ENCODE results near the gene NUDT4.
A peak's percentile ranks its signal among the peaks of the same experiment; 100 is the strongest.
"Not testable (repeated sequence)": the region's sequence is repeated elsewhere in the genome, so short reads cannot be mapped to it uniquely, and the experiment has no call there.

The NUDT4 gene

GRCh38 chr12:93402333-93403311 lies 24.9 kb downstream of the NUDT4 start:
- DNase-seq = no peak

- DNase-seq = no peak
Observed at GRCh38 chr12:93403988-93404803, 26.5 kb downstream of the NUDT4 start.

- DNase-seq = peak in 1 of 6 experiments; percentile 5
Observed at GRCh38 chr12:93404961-93405849, 27.5 kb downstream of the NUDT4 start.

- peak in 1 of 6 experiments; percentile 5 for DNase-seq
Observed at GRCh38 chr12:93407054-93407962, 29.6 kb downstream of the NUDT4 start.

- no peak for DNase-seq
Observed at GRCh38 chr12:93407963-93408283, 30.2 kb downstream of the NUDT4 start.

- DNase-seq = no peak
Observed at GRCh38 chr12:93408813-93409212, 31.1 kb downstream of the NUDT4 start.

GRCh38 chr12:93409343-93410187 lies 31.8 kb downstream of the NUDT4 start:
- DNase-seq = not testable (repeated sequence)

GRCh38 chr12:93411060-93411459 lies 33.3 kb downstream of the NUDT4 start:
- DNase-seq = not testable (repeated sequence)

GRCh38 chr12:93412396-93412795 lies 34.7 kb downstream of the NUDT4 start:
- not testable (repeated sequence) for DNase-seq

GRCh38 chr12:93413064-93413463 lies 35.3 kb downstream of the NUDT4 start:
- DNase-seq = no peak

GRCh38 chr12:93415723-93416464 lies 38.2 kb downstream of the NUDT4 start:
- no peak for DNase-seq

GRCh38 chr12:93417967-93418480 lies 40.3 kb downstream of the NUDT4 start:
- no peak for DNase-seq

- peak in 3 of 6 experiments; percentile 27 to 63 (median 47) for DNase-seq
Observed at GRCh38 chr12:93419388-93420034, 41.8 kb downstream of the NUDT4 start.

GRCh38 chr12:93422050-93422449 lies 44.3 kb downstream of the NUDT4 start:
- no peak for DNase-seq

- DNase-seq = no peak
Observed at GRCh38 chr12:93425736-93426411, 48.1 kb downstream of the NUDT4 start.

GRCh38 chr12:93426412-93426805 lies 48.7 kb downstream of the NUDT4 start:
- no peak for DNase-seq

- DNase-seq = no peak
Observed at GRCh38 chr12:93427779-93428564, 50.2 kb downstream of the NUDT4 start.

GRCh38 chr12:93429448-93429847 lies 51.7 kb downstream of the NUDT4 start:
- DNase-seq = no peak

Data from stimulated activated naive CD4-positive, alpha-beta T cell (primary cell).